Measurements from ENCODE around the gene CLEC3B.

CLEC3B gene

DNA sequence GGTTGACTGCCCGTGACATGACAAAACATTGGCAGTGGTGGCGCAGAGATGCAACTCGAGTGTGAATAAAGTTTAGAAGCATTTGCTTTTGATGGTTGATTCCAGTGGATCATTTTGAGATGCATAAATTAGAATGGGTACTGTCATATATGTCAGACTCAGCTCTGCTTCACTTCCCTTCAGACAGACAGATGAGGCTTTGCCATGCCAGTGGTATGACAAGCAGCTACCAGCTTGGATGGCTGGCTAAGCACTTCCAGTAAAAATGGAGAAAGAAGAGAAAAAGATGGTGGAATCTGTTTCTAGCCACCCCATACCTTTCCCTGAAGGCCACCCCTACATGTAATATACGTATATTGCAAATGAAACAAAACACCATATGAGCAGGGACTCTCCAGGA, 13.5 kb upstream of the CLEC3B start:
- H3K4me3 ChIP-seq (ENCODE audit: low read depth, low read length) = no peak overlapping the region
- TF ChIP-seq, protein P1, sequence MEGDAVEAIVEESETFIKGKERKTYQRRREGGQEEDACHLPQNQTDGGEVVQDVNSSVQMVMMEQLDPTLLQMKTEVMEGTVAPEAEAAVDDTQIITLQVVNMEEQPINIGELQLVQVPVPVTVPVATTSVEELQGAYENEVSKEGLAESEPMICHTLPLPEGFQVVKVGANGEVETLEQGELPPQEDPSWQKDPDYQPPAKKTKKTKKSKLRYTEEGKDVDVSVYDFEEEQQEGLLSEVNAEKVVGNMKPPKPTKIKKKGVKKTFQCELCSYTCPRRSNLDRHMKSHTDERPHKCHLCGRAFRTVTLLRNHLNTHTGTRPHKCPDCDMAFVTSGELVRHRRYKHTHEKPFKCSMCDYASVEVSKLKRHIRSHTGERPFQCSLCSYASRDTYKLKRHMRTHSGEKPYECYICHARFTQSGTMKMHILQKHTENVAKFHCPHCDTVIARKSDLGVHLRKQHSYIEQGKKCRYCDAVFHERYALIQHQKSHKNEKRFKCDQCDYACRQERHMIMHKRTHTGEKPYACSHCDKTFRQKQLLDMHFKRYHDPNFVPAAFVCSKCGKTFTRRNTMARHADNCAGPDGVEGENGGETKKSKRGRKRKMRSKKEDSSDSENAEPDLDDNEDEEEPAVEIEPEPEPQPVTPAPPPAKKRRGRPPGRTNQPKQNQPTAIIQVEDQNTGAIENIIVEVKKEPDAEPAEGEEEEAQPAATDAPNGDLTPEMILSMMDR (IDR thresholded peaks at IDR 0.05; ENCODE audit: borderline replicate concordance, insufficient read depth, low read depth, low read length) = no peak

DNA sequence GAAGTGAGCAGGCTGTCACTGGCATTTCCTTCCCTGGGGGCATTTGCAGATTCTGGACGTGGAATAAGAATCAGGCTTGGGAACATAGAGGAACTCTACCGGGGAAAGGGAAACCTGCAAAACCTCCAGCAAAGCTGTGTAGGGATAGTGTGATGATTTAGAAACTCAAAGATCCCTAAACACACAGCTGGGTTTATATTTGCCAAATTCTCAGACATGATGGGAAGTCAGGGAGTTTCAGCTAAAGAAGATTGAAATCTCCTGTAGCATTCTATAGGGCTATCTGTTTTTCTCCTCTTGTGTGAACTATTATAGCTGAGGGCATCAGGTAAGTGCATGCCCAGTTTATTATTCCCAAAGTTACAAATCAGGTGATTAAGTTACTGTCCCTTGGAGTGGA, 9.2 kb upstream of the CLEC3B start:
- TF ChIP-seq, protein P1 (IDR thresholded peaks at IDR 0.05; ENCODE audit: borderline replicate concordance, insufficient read depth, low read depth, low read length) = no peak
- H3K4me3 ChIP-seq (ENCODE audit: low read depth, low read length) = no peak overlapping the region

DNA sequence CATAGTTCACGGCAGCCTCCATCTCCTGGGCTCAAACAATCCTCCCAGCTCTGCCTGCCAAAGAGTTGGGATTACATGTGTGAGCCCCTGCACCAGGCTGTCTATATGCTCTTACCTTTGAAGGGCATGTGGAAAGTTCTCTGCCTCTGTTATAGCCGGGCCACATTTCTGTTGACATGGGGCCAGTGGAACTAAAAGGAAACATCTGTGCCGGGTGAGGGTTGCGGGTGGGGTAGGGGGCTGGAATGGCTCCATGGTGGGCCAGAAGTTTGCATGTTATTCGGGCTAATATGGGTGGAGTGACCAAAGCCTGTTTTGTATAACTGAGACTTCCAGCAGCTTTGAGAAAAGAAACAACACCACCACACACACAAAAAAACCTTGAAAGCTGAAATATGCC, 8.3 kb upstream of the CLEC3B start:
- TF ChIP-seq, protein P1 (IDR thresholded peaks at IDR 0.05; ENCODE audit: borderline replicate concordance, insufficient read depth, low read depth, low read length) = no peak

DNA sequence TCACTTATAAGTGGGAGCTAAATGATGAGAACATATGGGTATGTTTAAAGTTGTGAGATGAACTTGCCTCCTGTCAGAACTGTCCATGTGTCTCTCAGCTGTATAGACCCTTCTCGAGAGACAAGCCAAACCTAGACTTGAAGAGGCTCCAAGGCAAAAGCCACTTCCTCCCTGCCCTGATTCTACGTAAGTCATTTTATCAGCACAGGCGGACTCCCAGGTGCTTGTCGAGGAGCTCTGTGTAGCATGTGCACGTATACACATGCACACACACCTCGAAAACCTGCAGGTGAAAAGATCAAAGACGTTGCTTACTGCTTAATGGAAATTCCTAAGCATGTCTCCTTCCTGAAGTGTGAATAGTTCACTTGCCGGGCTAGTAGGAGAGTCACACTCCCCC, 5.6 kb upstream of the CLEC3B start:
- TF ChIP-seq, protein P1 (IDR thresholded peaks at IDR 0.05; ENCODE audit: borderline replicate concordance, insufficient read depth, low read depth, low read length) = no peak

More for the DNA sequence above, 8.3 kb upstream of the CLEC3B start:
- no peak overlapping the region for H3K4me3 ChIP-seq (ENCODE audit: low read depth, low read length)

DNA sequence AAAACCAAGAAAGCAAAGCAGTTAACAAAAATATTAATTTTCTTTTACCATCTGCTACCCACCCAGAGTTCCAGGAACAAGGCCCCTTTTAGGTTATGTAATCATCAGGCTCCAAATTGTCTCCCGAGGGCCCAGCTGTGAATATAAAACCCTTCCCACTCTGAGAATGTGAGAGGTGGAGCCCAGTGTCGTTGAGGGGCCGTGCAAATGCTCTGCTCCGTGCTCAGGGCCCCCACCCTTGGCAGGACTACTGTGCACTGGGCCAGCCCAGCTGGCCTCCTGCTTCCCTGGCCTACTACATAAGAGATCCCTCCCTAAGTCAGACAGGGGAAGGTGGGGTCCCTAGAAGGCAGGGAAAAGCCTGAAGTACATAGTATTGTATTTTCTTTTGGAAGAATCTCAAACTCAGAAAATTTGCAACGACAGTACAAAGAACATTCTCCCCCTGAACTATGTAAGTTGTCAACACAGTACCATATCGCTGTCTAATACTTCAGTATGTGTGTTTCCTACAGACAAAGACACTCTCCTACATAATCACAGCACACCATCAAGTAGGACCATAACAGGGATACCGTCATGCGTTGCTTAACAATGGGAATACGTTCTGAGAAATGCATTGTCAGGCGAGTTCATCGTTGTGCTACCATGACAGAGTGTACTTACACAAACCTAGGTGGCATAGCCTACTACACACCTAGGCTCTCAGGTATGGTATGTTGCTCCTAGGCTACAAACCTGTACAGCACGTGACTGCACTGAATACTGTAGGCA, 4.4 kb upstream of the CLEC3B start:
- TF ChIP-seq, protein P1 (IDR thresholded peaks at IDR 0.05; ENCODE audit: borderline replicate concordance, insufficient read depth, low read depth, low read length) = no peak
- H3K4me3 ChIP-seq (ENCODE audit: low read depth, low read length) = no peak overlapping the region

More for the DNA sequence above, 5.6 kb upstream of the CLEC3B start:
- H3K4me3 ChIP-seq (ENCODE audit: low read depth, low read length) = no peak overlapping the region

DNA sequence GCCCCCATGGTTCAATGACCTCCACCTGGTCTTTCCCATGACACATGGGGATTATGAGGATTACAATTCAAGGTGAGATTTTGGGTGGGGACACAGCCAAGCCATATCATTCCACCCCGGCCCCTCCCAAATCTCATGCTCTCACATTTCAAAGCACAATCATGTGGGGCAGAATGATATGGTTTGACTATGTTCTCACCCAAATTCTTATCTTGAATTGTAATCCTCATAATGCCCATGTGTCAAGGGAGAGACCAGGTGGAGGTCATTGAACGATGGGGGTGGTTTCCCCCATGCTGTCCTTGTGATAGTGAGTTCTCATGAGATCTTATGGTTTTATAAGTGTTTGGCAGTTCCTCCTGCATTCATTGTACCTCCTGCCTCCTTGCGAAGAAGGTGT, 2.4 kb upstream of the CLEC3B start:
- no peak overlapping the region for H3K4me3 ChIP-seq (ENCODE audit: low read depth, low read length)
- TF ChIP-seq, protein P1 (IDR thresholded peaks at IDR 0.05; ENCODE audit: borderline replicate concordance, insufficient read depth, low read depth, low read length) = no peak
